Measurements from ENCODE around the gene AQP11.

- TF ChIP-seq CTCF (IDR thresholded peaks at IDR 0.05; ENCODE audit: borderline replicate concordance, extremely low read depth, low read length, poor library complexity, severe bottlenecking) (peak; percentile 20), EZH2 (IDR thresholded peaks at IDR 0.05; ENCODE audit: borderline replicate concordance, low read depth, low read length, severe bottlenecking) (no peak)
Measured at GRCh38 chr11:77637345-77638165, 47.8 kb downstream of the AQP11 start, which contains the start of gene CLNS1A.
